ENCODE results near the gene HACL1.

GRCh38 chr3:15633766-15634598 is 32.6 kb upstream of the HACL1 start:
- no peak for TF ChIP-seq JUND (IDR thresholded peaks at IDR 0.05)
- TF ChIP-seq MAX (IDR thresholded peaks at IDR 0.05) = no peak
- TF ChIP-seq CTCF (IDR thresholded peaks at IDR 0.05 in 2 of 3, conservative IDR thresholded peaks at IDR 0.05 in 1 of 3; ENCODE audit: borderline replicate concordance in 1 of 3, insufficient read depth in 1 of 3, low read depth in 2 of 3, low read length in 2 of 3) = no peak
- TF ChIP-seq EZH2phosphoT487 (IDR thresholded peaks at IDR 0.05; ENCODE audit: borderline replicate concordance) = no peak
